ENCODE measurements around the gene FBXL13.
"Not testable (repeated sequence)": the region's sequence is repeated elsewhere in the genome, so short reads cannot be mapped to it uniquely, and the experiment has no call there.

FBXL13 gene

DNA sequence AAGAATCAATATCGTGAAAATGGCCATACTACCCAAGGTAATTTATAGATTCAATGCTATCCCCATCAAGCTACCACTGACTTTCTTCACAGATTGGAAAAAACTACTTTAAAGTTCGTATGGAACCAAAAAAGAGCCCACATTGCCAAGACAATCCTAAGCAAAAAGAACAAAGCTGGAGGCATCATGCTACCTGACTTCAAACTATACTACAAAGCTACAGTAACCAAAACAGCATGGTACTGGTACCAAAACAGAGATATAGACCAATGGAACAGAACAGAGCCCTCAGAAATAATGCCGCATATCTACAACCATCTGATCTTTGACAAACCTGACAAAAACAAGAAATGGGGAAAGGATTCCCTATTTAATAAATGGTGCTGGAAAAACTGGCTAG, 53.7 kb downstream of the FBXL13 start:
- DNase-seq: not testable (repeated sequence)

DNA sequence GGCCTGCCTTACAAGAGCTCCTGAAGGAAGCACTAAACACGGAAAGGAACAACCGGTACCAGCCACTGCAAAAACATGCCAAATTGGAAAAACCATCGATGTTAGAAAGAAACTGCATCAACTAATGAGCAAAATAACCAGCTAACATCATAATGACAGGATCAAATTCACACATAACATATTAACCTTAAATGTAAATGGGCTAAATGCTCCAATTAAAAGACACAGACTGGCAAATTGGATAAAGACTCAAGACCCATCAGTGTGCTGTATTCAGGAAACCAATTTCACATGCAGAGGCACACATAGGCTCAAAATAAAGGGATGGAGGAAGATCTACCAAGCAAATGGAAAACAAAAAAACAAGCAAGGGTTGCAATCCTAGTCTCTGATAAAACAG, 56.3 kb downstream of the FBXL13 start:
- DNase-seq: not testable (repeated sequence)

- no peak for DNase-seq
Measured at GRCh38 chr7:103011650-103012049, 62.9 kb downstream of the FBXL13 start.

- peak; percentile 91 for DNase-seq
Measured at GRCh38 chr7:103010211-103010610, 64.4 kb downstream of the FBXL13 start.

GRCh38 chr7:103009466-103010185, 65.0 kb downstream of the FBXL13 start:
- DNase-seq: peak; percentile 99

GRCh38 chr7:103003004-103003403, 71.6 kb downstream of the FBXL13 start:
- no peak for DNase-seq

GRCh38 chr7:103001210-103001609, 73.4 kb downstream of the FBXL13 start:
- DNase-seq: no peak

DNA sequence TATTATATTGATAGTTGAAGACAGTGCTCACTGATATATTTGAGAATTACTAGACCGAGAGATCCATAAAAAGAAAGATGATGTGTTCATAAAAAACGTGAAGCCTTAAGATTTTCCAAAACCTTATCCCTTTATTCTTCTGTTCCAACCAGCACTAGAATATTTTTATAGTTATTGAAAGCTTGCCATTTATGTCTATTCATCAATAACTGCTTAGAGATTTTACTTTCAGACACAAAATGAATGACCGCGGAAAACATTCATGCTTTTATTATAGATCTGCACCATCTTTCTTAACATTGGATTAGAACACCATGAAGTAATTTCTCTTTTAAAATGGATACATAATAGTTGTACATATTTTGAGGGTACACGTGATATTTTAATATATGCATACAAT, 77.6 kb downstream of the FBXL13 start:
- DNase-seq: no peak

DNA sequence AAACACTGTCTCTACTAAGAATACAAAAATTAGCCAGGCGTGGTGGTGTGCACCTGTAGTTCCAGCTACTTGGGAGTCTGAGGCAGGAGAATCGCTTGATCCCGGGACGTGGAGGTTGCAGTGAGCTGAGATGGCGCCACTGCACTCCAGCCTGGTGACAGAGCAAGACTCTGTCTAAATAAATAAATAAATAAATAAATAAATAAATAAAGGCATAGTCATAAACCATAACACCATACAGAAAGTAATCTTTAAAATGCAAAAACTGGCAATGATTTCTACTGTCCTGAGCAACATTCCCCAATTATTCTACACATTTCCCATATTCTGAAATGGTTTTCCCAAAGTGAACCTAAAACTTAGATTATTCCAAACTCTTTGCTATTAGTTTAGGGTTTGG, 79.0 kb downstream of the FBXL13 start:
- not testable (repeated sequence) for DNase-seq

DNA sequence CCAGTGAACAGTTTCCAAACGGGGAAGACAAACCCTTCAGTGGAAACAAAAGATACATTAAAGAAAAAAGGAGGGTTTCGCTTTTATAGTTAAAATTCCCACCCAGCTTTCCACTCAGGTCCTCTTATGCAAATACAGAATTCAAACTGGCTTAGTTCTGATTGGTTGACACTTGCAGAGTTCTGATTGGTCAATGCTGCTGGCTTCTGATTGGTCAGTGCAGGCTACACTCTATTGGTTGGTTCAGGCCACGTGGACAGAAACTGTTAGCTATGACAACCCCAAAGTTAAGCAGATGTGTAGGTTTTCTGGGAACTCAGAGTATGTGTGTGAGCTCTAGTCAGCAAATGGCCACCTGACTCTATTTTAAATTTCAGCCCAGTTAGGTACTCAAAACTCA, 80.0 kb downstream of the FBXL13 start:
- DNase-seq: no peak

DNA sequence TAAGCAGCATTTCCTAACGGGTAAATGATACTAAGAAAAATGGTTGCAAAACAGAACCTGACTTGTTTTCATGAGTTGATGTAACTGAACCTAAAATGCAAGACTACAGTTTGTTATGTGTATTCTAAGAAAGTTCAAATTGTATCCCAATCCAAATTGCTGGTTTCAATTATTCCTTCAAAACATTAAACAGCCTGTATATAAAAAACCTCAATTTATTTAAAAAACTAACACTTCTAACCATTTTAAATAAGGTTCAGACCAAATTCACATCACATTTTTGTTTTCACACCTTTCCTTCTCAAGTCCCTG, 80.9 kb downstream of the FBXL13 start:
- no peak for DNase-seq

DNA sequence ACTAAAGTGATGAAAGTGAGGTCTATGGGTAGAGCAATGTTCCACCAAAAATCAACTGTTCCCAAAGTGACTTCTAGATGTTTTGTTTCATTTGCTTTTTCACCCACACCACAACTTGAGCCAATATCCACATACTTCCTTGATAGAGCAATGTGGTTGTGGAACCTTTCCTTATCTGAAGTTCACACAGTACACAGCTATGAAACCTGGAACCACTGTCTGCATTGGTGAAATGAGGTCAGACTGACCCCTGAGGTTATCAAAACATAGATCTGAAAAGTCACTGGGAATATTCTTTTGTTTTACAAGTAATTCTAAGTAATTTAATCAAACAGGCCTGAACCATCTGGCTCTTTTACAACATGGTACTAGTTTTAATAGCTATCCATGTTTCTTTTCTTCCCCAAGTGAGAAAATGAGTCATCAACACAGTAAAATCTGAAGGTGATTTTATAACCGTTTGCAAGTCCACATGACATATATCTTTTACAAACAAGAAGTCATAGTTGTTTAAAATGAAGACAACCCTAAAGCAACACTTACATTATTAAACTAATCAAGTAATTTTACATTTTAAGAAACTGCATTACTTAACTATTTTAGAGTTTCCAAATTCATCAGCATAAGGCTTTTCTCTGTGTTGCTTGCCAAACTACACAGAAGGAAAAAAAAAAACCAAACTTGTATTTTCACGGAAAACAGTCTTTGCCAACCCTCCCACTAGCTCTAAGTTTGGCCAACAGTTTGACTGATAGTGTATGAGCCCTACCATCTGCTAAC, 81.5 kb downstream of the FBXL13 start:
- DNase-seq: no peak

DNA sequence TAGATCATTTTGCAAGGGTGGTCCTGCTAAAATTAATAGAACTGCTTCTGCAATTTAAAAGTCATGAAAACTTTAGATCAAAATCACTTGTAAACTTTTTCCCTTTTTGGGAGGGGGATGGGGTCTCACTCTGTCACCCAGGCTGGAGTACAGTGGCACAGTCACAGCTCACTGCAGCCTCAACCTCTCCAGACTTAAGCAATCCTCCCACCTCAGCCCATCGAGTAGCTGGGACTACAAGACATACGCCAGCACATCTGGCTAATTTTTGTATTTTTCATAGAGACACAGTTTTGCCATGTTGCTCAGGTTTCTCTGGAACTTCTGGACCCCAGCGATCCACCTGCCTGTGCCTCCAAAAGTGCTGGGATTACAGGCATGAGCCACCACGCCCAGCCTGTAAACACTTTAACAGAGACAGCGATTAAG, 82.1 kb downstream of the FBXL13 start:
- no peak for DNase-seq

- no peak for DNase-seq
Measured at GRCh38 chr7:102991540-102992214, 82.9 kb downstream of the FBXL13 start.

GRCh38 chr7:102991077-102991539, 83.5 kb downstream of the FBXL13 start:
- DNase-seq: no peak

- no peak for DNase-seq
Measured at GRCh38 chr7:102990642-102991041, 84.0 kb downstream of the FBXL13 start.

DNA sequence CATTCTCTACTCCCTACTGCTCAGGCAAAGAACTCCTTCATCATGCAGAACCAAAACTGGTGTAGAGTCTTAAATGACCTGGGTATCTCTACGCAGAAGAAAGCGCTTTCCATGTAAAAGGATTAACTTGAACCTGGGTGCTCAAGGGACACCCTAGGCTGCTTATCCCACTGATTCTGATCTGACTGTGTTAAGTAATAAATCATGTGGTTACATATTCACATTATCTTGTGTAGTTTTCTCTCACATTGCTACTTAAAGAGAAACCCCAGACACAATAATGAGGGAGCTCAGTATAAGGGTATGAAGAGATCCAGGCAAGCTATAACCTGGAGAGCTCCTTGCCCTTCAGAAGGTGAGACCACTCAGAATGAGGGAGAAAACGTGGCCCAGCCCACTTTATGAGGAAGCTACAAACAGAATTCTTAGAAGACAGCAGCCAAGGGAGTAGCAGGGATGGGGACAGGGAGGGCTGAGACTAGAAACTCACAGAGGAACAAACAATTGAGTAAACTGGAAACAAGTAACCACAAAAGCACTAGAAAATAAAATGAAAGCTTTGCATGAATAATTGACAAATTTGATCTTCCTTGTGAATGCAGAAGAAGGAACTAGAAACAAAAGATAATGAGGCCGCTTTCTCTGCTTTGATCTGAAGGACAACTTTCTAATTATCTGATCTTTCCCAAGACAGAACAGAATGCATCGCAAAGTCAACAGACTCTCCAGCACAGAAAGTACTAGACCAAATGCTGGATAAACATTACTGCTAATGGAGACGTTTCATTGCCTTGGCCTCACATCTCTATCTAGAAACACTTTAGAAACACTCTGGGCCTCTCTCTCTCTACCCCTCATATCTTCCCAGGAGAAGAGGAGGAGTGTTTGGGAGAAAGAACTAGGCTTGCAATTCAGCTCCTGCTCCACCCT, 85.7 kb downstream of the FBXL13 start:
- no peak for DNase-seq

GRCh38 chr7:102988088-102988487, 86.5 kb downstream of the FBXL13 start:
- no peak for DNase-seq

GRCh38 chr7:102985176-102985783, 89.3 kb downstream of the FBXL13 start:
- no peak for DNase-seq

DNA sequence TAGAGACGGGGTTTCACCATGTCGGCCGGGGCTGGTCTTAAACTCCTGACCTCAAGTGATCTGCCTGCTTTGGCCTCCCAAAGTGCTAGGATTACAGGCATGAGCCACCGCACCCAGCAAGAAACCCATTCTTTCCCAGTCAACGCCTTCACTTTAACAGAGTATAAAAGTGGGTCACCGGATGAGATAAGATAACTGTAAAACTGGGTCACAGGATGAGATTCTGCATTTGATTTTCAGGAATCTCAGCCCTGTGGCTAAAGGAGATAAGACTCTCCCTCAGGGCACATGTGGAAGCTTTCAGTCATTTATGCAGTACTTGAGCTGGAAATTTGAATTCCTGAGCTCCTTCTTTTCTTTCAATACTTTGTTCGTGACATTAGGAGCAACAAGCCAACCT, 91.0 kb downstream of the FBXL13 start:
- DNase-seq: no peak

DNA sequence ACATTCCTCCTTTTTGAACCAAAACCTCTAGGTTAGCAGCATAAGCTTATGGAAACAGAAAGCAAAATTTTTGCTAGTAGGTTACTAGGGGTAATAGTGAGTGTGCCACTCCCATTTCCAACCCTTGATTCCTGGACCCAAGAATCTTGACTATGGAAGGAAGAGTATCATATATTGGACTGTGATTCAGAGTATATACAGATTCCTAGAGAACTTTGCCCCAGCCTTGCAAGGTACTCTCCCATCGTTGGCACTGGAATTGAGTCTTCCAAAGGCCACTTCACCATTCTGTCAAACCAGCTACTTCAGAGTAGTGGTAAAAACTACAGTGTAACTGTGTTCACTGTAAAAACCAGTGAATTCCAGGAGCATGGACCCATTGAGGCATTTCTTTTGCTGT, 92.4 kb downstream of the FBXL13 start:
- no peak for DNase-seq

- DNase-seq: no peak
Measured at GRCh38 chr7:102981451-102981850, 93.1 kb downstream of the FBXL13 start.
